Central memory CD4-positive, alpha-beta T cell (primary cell): ENCODE results near the gene CD300LD.
"Not testable (repeated sequence)": the region's sequence is repeated elsewhere in the genome, so short reads cannot be mapped to it uniquely, and the experiment has no call there.

Experiments used
- DNase-seq: peaks from one replicate; pipeline ENCODE4 v3.0.0; 2022

The CD300LD gene

DNA sequence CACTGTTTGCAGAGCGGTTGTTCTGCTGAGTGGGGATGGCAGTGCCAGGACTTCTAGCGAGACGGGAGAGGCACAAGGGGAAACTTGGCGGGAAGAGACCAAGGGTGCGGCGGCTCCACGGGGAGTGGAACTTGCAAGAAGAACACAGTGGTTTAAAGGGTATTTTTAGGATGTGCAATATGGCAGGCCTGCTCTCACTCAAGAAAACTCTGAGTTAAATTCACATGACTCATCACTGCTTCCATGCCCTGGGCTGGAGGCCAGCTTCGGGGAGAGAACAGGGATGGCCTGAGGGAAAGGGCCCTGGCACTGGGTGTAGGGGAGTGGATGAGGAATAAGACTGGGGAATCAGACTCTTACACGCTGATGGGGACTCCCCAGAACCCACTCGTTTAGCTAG, 13.3 kb upstream of the CD300LD start:
- no peak for DNase-seq

DNA sequence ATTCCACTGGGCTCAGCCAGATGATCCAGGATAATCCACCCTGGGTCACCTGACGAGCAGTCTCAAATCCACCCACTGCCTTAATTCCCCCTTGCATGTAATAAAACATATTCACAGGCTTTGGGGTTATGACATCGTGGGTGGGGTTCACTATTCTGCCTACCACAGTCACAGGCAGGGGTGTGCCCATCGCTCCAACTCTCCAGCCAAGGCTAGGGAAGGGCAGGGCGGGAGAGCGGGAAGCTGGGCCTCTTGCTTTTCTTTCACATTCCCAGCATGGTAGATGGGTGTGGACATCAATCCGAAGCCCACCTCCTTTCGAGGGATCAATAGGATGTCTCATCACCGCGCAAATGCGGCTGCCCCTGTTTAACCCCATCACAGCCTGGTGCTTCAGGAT, 12.7 kb upstream of the CD300LD start:
- no peak for DNase-seq

DNA sequence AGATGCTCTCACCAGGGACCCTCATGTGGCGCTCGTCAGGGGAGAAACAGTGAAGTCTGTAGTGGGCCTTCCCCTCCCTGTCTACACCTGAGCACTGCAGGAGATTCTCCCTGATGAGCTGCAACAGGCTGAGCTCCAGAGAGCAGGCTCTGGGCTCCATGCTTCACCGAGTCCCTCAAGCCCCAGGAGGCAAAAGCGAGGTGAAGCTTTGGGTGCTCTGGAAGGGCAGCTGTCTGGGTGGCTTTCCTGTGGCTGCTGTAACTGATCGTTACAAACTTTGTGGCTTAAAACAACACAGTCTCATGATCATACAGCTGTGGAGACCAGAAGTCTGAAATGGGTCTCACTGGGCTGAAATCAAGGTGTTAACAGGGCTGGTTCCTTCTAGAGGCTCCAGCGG, 12.1 kb upstream of the CD300LD start:
- no peak for DNase-seq

DNA sequence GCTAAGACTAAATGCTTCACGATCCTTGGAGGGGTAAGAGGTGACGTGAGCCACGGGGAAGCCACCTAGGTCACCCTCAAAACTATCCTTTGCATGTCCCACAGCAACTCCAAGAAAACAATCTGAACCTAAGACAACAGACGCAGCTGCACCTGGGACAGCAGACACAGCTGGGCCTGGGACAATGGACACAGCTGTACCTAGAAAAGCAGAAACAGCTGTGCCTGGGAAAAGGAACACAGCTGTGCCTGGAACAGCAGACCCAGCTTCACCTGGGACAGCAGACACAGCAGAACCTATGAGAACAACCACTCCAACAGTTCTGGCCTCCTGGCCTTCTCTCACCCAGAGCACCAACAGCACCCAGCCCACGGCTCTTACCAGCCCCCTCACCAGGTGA, 11.7 kb upstream of the CD300LD start:
- no peak for DNase-seq

DNA sequence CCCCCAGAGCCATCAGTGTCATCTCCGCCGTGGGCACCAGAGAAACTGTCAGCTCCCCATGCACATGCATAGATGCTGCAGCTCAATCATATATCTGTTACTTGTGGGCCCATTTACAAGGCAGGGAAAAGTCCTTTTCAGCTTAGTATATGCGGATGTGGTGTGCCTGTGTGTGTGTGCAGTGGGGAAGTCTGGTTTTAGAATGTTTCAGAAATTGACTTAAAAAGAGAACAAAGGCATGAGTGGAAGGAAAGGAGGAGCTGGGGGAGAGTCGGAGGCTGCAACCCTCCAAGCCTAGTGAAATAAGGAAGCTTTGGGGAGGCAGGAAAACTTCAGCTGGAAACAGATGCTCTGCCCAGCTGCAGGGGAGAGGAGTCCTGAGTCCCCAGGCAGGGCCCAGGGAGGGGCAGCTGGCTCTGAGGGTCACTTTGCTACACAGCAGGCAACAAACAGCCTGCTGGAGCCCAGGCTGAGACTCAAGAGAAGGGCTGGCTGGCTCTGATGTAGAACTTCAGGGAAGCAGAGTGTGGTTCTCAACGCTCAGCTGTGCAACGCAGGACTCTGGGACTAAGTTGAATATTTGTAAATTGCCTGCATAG, 11.1 kb upstream of the CD300LD start:
- no peak for DNase-seq

DNA sequence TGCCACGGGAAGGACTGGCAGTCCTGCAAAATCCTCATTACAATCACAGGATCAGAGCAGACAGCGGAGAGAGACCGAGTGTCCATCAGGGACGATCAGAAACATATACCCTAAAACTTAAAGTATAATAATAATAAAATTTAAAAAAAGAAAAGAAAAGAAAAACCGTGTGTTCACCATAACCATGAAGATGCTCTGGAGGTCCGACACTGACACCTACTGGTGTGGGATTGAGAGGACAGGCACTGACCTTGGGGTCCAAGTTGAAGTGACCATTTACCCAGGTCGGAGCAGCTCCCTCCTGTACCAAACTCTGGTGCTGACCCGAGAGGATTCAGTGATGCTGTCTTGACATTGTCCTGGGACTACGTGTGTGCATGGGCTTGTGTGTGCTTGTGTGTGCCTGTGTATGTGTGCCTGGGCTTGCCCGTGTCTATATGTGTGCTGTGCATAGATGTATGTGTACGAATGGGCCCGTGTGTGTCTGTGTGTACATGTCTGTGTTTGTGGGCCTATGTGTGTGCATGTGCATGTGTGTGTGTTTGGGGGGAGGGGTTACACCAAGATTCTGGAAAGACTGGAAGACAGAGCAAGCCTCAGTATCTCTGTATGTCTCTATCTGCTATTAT, 10.0 kb upstream of the CD300LD start:
- no peak for DNase-seq

DNA sequence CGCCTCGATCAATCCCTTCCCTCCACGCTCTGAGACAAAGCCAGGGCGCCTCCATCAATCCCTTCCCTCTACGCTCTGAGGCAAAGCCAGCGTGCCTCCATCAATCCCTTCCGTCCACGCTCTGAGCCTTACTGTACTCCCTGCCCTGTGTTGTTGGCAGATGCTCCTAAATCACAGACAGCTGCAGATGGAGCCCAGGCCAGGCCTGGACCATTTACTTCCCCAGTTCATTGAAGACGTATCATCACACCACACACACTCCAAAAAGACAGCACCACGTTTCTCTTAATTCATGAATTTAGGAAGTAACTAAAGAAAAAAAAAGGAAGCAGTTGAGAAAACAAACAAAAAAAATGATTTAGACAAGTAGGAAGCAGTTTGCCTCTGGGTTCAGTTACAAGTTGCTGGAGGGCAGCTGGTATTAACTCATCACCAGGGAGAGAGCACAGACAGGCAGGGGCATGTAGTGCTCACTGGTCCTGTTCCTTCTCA, 7.4 kb upstream of the CD300LD start:
- DNase-seq = no peak

DNA sequence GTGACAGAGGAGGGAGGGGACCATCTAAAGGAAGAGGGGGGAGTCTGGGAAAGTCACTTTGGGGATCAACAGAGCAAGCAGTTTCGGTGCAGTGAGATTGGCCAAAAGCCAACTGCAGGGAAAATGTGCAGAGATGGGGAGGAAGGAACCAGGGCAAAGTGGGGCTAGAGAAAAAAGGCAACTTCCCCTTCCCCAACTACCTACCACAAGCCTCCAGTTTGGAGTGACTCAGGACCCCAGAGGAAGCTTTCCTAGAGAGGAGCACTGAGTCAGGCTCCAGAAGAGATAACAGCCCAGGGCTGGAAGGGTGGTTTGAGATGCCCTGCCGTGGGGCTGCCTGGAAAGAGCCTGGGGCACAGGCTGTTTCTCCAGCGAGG, 6.9 kb upstream of the CD300LD start:
- no peak for DNase-seq

DNA sequence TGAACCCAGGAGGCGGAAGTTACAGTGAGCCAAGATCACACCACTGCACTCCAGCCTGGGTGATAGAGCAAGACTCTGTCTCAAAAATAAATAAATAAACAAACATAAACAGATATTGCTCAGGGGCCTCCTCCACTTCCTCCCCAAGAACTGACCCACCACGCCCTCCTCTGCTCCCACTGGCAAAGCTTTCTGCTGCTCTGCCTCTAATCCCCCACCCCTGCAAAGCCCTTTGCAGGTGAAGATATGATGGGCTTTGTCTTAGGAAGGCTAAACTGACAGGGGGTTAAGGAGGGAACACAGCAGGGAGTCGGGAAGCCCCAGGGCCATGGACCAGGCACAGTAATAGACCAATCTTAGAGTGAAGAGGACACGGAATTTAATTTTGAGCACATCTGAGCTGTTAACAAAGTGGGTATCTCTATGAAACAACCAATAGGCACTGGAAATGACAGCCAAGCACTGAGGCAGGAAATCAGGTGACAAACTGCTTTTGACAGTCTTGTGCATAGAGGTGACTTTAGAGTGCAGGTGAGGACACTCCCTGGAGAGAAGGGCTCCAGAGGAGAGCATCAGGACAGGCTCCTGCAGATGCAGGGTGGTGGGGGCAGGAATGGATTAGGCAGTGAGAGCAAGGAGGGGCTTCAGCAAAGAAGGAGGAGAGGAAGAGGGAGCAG, 6.4 kb upstream of the CD300LD start:
- no peak for DNase-seq

DNA sequence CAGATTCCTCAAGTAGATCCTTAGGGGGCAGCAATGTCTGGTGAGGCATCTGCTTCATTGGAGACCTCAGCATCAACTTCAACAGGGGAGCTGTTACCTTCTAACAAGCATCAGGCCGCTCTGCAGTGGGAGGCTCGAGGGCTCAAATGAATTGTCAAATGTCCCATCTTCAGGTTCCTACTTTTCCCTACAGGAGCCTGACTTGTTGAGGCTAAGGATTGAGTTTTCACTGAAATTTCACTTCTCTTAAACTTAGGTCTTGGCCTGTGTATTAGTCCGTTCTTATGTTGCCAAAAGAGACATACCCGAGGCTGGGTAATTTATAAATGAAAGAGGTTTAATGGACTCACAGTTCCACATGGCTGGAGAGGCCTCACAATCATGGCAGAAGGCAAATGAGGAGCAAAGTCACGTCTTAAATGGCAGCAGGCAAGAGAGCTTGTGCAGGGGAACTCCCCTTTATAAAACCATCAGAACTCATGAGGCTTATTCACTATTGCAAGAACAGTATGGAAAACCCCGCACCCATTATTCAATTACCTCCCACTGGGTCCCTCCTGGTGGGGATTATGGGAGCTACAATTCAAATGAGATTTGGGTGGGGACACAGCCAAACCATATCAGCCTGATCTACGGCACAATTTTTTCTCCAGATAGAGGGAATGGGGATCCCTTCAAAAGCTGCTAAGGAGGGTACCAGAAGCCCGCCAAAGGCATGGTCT, 5.1 kb upstream of the CD300LD start:
- no peak for DNase-seq

DNA sequence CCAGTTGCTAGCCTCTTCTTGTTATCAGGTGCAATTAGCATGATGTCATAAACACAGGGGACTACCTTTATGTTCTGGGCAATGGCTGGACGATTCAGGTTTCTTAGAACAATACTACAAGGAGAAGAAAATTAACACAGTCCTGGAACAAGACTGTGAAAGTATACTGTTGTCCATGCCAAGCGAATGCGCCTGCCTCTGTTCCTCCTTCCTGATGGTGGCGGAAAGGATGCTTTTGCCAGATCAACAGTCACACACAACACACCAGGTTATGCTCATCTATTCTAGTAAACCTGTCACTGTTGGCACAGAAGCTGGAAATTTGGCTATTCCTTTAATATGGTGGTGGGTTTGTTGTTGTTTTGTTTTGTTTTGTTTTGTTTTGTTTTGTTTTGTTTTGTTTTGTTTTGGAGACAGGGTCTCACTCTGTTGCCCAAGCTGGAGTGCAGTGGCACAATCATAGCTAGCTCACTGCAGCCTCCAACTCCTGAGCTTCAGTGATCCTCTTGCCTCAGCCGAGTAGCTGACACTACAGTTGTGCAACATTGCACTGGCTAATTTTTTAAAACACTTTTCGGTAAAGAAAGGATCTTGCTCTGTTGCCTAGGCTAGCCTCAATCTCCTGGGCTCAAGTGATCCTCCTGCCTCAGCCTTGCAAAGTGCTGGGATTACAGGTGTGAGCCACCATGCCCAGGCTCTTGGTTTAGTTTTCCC, 3.1 kb upstream of the CD300LD start:
- DNase-seq = no peak

DNA sequence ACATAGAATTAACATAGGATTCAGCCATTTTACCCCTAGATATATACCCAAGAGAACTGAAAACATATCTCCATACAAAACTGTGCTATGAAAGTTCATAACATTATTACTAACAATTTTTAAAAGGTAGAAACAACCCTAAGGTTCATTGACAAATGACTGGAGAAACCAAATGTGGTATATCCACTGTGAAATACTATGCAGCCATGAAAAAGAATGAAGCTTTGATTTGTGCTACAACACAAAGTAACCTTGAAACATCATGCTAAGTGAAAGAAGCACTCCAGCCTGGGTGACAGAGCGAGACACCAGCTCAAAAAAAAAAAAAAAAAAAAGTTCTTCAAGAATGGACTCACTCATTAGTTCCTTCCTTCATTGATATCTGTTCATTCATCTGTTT, 580 bp downstream of the CD300LD start:
- no peak for DNase-seq

DNA sequence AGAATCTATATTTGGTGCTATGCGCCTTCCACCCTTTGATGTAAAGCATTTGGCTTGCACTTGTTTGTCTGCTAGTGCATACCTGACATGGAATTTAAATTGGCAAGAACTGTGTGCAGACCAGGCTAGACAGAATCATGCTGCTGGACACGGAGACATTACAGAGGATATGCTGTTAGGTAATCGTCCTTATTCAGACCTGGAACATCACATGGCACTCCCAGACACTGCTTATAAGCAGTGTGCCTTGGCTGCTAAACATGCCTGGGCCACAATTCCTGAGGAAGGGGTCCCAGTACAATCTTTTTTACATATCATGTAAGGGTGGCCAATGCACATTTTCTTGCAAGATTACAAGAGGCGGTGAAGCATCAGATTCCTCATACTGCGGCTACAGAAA, 6.4 kb downstream of the CD300LD start:
- DNase-seq = no peak

DNA sequence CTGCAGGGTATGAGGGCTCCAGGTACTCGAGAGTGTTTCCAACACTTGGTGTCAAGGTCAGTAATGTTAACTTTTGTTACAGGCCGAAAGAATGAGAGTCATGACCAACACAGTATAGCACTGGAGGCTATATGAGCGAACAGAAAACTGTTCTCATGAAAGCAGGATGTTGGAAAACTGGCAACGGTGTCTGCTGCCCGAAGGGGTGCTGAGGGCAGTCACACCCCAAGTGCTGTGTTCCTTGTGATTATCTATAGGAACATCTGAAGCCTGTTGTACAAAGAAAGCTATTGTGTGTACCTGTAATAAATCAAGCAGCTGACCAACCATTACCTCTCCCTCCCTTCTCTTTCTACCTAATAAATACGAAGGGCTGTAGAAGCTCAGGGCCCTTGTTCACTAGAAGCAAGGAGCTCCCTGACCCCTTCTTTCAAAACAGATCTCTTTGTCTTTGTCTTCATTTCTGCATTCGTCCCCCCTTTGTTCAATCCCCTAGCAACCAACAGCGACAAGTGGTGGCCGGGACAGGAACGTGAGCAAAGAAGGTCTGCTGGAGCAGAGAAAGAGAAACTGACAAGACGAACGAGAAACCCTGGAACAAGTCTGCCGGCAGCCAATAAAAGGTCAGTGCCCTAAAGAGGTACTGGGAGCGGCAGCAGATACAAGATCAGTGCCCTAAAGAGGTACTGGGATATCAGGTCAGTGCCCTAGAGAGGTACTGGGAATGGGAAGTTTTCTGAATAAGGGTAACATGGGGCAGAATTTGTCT, 7.6 kb downstream of the CD300LD start:
- no peak for DNase-seq

DNA sequence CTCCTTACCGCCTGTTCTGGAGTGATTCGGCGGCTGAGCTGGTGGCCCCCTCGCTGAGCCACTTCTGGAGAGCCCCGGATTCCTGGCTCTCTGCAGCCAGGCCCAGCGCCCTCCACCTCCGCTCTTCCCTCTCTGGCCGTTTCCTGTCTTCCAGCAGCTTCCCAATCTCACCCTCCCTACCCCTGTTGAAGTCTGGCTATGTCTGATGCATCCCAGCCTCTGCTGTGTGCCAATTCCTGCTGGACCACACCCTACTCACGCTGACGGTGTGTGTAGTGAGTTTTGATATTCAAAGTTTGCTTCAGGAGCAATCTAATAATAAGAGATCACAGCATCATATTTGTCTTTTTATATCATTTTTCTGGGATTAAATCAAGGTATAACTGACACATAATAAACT, 9.4 kb downstream of the CD300LD start:
- DNase-seq = no peak

DNA sequence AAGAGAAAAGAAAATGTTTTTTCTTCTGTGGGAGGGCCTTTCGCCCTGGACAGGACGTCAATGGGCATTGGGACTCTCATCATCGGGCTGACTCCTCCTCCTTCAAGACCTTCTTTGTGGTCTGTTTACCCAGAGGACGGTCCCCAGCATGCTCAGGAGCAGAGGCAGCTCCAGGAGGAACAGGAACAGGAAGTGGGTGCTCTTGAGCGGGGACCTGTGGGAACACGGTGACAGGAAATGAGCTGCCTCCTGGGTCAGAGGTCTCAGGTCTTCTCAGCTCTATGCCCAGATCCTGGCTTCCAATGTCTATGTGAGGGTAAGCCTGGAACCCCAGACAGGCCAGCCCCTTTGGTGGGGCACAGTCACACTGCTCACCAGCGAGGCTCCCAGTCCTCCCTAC, 12.2 kb downstream of the CD300LD start:
- DNase-seq = no peak

DNA sequence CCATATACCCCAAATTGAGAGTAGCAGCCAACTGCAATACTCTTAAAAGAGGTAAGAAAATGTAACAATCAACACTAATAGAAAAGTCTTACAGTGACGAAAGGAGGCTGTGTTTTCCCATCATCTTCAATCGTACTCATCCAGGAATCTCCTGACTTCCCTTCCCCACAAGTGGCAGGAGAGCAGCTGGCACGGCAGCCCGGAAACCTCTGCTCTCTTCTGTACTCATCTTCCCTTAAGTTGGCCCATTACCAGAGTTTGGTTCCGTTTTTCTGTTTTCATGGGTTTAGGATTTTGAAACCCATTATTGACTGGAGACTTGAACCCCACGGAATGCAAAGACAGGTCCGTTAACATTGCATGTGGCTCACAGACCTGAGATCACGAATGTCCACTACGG, 13.1 kb downstream of the CD300LD start:
- no peak for DNase-seq

DNA sequence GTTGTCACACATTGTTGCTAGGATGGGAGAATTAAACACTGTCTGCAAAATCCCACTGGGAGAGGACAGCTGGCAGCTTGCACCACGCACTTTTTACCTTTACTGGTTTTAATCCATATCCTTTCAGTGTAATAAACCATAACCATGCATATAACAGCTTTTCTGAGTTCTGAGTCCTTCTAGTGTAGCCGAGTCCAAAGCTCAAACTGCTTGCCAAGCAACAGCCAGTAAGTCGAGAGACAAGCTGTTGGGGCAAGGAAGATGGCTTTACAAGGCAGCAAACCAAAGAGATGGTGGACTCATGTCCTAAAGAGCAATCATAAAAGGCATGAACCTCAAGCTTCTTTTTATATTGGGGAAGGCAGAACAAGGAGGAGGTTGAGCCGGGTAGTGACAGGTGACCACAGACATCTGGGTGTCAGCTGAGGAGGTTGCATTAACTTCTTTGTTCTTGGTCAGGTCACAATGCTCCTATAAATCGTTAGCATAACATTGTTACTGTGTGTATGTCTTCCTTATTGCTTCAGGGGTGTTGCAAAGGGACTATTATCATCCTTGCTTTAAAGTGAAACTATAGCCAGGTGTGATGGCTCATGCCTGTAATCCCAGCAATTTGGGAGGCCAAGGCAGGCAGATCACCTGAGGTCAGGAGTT, 17.5 kb downstream of the CD300LD start:
- DNase-seq = no peak

DNA sequence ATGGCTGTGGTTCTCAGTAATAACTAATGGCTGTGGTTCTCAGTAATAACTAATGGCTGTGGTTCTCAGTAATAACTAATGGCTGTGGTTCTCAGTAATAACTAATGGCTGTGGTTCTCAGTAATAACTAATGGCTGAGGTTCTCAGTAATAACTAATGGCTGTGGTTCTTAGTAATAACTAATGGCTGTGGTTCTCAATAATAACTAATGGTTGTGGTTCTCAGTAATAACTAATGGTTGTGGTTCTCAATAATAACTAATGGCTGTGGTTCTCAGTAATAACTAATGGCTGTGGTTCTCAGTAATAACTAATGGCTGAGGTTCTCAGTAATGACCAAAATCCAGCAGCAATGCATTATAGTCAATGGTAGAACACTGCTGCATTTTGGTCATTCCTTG, 18.4 kb downstream of the CD300LD start:
- not testable (repeated sequence) for DNase-seq

DNA sequence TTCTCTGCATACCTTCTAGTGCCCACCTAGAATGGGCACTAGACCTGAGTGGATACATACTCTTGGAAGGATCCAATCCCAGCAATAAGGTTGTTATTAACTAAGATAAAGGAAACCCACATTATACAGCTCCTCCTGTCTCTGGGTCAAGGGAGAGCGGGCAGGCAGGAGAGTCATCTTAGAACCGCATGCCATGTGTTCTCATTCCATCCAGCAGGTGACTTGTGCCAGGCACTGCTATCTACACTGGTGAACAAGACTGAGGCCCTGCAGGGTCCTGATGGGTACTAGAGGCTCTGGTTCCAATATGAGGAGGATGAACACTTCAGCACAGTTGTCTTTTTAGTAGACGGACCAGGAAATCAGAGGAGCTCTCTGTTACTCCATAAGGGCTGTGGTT, 18.9 kb downstream of the CD300LD start:
- DNase-seq = no peak

DNA sequence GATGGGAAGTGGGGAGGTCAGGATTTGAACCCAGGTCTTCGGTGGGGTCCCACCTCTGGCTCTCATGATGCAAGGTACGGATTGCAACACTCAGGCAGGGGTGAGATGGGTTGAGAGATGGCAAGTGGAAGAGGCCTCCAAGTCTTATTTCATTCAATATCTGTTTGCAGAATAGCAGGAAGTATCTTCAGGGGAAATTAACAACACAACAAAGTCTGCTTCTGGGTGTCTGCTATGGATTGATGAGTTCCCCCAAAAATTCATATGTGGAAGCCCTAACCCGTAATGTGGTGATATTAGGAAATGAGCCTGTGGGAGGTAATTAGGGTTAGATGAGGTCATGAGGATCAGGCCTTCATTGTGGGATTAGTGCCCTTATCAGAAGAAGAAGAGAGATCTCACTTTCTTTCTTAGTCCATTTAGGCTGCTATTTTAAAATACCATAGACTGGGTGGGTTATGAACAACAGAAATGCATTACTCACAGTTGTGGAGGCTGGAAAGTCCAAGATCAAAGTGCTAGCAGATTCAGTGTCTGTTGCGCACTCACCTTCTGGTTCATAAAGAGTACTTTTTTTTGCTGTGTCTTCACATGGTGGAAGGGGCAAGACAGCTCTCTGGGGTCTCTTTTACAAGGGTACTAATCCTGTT, 20.3 kb downstream of the CD300LD start:
- DNase-seq = no peak
